Stimulated activated CD4-positive, alpha-beta T cell treated with anti-CD3 and anti-CD28 coated beads, Interleukin-4, amount 100 ng/mL, for 4 hours (primary cell): ENCODE results near the gene ZNF557.
A peak's percentile ranks its signal among the peaks of the same experiment; 100 is the strongest.

Experiments
- DNase-seq, 2 experiments: peaks; one replicate each; pipeline ENCODE4 v3.0.0-alpha.2; 2020

ZNF557 gene

DNA sequence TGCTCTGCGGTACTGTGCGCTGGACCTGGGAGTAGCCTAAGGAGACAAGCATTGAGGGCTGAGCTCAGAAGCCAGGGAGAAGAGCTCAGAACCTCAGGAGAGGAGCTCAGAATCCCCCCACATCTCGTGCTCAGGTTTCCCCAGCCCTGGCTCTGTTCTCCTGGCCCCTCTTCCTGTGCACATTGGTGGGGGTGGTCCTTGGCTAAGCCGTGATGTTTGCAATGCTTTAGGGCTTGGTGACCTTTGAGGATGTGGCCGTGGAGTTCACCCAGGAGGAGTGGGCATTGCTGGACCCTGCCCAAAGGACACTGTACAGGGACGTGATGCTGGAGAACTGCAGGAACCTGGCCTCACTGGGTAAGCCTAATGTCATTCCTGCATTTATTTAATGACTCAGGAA is 6.6 kb downstream of the ZNF557 start:
- no peak for DNase-seq

GRCh38 chr19:7078008-7078407 is 8.5 kb downstream of the ZNF557 start:
- no peak for DNase-seq

GRCh38 chr19:7083076-7083956 is 13.8 kb downstream of the ZNF557 start:
- DNase-seq: no peak

DNA sequence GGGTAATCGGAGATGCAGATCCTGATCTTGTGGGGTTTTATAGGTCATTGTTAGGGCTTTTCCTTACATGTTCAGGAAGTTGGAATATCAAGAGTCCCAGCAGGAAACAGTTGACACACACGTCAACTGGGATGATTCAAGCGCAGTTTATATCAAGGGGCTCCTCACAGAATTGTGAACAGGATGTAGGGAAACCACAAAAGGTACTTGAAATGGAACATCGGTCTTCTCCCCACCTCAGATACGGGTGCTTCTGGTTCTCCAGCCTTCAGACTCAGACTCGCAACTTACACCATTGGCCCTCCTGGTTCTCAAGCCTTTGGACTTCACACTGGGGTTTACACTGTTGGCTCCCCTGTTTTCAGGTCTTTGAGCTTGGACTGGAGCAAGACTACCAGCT is 19.5 kb downstream of the ZNF557 start:
- no peak for DNase-seq

GRCh38 chr19:7098096-7098495 is 28.6 kb downstream of the ZNF557 start:
- DNase-seq: no peak

DNA sequence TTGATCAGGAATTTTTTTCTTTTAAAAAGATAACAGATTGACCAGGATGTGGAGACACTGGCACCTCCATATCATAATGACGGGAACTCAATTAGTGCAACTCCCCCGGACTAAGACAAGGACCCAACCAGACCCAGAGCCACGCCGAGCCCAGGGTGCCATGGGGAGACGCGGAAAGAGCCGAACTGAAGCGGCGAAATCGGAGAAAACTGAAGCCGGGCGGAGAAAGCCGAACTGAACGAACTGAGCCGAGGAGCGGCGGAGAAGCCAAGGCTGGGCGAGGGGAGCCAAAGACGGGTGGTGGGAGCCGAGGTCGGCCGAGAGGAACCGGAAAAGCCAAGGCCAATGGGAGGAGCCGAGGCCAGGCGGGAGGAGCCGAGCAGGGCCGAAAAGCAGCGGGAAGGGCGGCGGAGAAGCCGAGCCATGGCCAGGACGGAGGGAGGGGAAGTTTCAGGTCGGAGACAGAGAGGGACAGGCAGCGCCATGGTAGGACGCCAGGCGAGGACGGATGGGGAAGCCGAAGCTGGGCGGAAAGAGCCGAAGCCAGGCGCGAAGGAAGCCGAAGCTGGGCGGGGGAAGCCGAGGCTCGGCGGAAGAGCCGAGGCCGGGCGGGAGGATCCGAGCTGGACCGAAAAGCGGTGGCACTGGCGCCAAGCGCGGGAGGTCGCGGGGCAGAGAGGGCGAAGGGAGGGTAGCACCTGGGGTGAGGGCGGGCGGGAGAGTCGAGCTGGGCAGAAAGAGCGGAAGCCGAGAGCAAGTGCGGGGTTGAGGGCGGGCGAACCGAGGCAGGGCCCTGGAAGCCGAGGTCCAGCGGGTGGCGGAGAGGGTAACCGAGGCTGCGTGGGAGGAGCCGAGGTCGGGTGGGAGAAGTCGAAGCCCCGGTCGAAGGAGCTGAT is 29.4 kb downstream of the ZNF557 start:
- peak; percentile 82 to 88 for DNase-seq

DNA sequence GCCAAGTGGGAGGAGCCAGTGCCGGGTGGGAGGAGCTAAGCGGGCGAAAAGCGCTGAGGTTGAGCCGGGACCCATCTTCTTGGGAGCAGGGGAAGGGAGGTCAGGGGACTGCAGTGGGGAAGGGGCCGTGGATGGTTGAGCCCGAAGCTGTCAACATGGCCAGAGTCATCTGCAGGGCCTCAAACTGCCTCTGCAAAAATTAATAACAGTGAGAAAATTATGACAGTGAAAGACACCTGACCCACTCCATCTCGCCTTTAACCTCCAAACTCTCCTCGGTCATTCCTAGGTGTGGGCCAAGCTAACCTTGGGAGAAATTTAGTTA is 30.1 kb downstream of the ZNF557 start:
- DNase-seq: no peak

- no peak for DNase-seq
These were observed 32.2 kb downstream of the ZNF557 start for GRCh38 chr19:7101498-7102253.

GRCh38 chr19:7104747-7105447 is 35.4 kb downstream of the ZNF557 start:
- no peak for DNase-seq

DNA sequence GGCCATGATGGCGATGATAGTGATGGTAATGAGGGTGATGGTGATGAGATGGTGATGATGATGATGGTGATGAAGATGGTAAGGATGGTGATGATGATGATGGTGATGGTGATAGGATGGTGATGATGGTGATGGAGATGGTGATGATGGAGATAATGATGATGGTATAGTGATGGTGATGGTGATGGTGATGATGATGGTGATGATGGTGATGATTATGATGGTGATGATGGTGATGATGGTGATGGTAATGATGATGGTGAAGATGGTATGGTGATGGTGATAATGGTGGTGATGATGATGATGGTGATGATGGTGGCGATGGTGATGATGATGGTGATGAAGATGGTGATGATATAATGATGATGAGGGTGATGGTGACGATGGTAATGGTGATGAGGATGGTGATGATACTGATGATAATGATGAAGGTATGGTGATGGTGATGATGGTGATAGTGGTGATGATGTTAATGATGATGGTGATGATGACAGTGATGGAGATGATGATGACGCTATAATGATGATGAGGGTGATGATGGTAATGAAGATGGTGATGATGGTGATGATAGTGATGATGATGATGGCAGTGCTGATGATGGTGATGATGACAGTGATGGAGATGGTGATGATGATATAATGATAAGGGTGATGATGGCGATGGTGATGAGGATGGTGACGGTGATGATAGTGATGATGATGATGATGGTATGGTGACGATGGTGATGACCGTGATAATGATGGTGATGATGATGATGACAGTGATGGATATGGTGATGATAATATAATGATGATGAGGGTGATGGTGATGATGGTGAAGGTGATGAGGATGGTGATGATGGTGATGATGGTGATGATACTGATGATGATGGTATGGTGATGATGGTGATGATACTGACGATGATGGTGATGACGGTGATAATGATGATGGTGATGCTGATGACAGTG is 37.5 kb downstream of the ZNF557 start:
- DNase-seq: no peak

- DNase-seq: no peak
These were observed 40.3 kb downstream of the ZNF557 start for GRCh38 chr19:7109678-7110289.

- no peak for DNase-seq
These were observed 43.2 kb downstream of the ZNF557 start for GRCh38 chr19:7112675-7113074.

- DNase-seq: no peak
These were observed 43.7 kb downstream of the ZNF557 start for GRCh38 chr19:7113233-7113632.

DNA sequence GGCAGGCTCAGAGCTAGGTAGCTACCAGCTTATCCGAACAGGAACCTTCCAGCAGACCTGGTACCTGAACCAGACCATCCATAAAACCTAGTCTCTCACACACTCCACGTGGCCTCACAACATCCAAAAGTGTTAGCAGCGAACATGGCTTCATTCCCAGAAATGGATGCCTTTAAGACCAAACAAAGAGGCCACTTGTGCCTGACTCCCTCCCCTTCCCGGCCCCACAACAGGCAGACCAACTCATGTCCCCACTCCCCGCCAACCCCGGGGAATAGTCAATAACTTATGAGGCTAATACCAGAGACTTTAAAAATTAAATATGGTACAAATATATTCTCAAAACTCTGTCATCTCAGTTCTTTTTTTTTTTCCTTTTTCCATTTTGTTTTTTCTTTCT is 46.2 kb downstream of the ZNF557 start:
- DNase-seq: no peak

DNA sequence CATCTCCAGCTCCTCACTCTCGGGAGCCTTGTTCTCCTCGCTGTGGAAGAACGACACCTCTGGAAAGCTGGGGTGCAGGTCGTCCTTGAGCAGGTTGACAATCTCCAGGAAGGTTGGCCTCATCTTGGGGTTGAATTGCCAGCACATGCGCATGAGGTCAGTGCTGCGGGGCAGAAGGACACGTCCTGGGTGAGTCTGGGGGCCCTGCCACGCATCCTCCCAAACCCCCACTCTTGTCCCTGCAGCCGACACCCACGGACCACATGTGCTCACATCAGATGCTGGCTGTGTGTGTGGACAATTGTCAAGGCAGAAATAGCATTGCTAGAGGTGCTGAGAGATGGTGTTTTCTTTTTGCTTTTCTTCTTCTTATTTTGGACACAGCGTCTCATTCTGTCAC is 47.7 kb downstream of the ZNF557 start:
- DNase-seq: no peak

GRCh38 chr19:7119582-7119981 is 50.1 kb downstream of the ZNF557 start:
- DNase-seq: no peak

GRCh38 chr19:7120499-7120898 is 51.0 kb downstream of the ZNF557 start:
- DNase-seq: no peak

DNA sequence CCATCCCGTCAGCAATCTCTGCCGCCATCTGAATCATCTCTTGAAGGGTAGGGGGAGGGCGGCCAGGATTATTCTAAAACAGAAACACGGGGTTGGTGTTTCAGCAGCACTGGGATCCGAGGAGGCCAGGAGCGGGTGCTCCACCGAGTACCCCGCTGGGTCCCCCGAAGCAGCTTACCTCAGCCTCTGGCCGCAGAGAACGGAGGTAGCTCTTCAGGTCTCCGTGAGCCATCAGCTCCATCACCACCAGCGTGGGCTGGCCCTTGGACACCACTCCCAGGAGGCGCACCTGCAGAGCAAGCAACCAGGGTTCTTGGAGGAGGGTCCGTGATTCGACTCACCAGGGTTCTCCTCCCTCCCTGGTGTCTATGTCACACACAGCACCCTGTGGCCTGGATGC is 53.2 kb downstream of the ZNF557 start:
- no peak for DNase-seq

DNA sequence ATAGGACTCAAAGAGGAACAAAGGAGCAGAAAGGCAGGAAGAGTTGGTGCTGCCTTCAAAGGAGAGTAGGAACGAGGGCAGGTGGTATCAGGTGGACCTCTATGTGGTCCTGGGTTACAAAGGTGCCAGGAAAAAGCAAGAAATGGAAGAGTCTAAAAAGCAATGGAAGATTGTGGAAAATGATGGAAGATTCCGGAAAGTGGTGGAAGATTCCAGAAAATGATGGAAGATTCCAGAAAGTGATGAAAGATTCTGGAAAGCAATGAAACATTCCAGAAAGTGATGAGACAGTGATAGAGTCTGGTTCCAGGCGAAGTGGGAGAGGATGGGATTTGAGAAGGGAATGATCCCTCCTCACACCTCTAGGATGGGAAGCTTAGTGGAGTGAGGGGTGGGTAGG is 55.3 kb downstream of the ZNF557 start:
- DNase-seq: no peak

- no peak for DNase-seq
These were observed 55.7 kb downstream of the ZNF557 start for GRCh38 chr19:7125221-7125620.

DNA sequence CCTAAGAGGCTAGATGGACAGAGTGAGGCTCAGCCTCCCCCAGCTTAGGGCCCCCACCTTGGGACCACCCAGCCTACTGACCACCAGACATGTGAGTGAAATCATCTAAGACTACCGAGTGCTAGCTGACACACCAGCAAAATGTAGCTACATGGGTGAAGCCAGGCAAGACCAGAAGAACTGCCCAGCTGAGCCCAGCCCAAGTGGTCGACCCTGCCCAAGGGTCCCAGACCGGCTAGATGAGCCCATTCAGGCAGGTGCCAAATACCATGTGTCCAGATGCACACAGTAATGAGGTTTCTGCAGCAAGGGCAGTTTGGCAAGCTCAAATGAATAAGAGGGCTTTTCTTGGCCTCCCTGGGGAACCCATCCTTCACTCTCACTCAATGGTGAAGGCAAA is 56.6 kb downstream of the ZNF557 start:
- no peak for DNase-seq
